NCI-H2196 (cell line): ENCODE measurements around the gene GLYR1.

Experiments used
- DNase-seq: peaks from one replicate; lab custom pipeline; 2025; ENCODE audit not compliant: unreplicated experiment; lab: John Stamatoyannopoulos, UW

Gene GLYR1

GRCh38 chr16:4811242-4811641 lies 35.8 kb downstream of the GLYR1 start:
- DNase-seq, result no peak

GRCh38 chr16:4806280-4806679 lies 40.8 kb downstream of the GLYR1 start:
- DNase-seq, result no peak

- no peak for DNase-seq
These were observed 41.9 kb downstream of the GLYR1 start for GRCh38 chr16:4805231-4805630.

GRCh38 chr16:4803898-4804762 lies 43.0 kb downstream of the GLYR1 start:
- DNase-seq, result no peak

- DNase-seq, result no peak
These were observed 43.7 kb downstream of the GLYR1 start for GRCh38 chr16:4803401-4803844.

GRCh38 chr16:4802659-4803287 lies 44.3 kb downstream of the GLYR1 start:
- DNase-seq, result peak; percentile 96

GRCh38 chr16:4801962-4802658 lies 45.0 kb downstream of the GLYR1 start, which contains the start of gene ROGDI:
Gene ROGDI (minus strand): TSS chr16:4802633. CDS start chr16:4802571, 62 bp downstream.
- DNase-seq, result peak; percentile 91

GRCh38 chr16:4801051-4801961 lies 45.8 kb downstream of the GLYR1 start:
- DNase-seq, result no peak

GRCh38 chr16:4800290-4801041 lies 46.6 kb downstream of the GLYR1 start:
- DNase-seq, result peak; percentile 82

- no peak for DNase-seq
These were observed 47.8 kb downstream of the GLYR1 start for GRCh38 chr16:4799171-4799855.

- no peak for DNase-seq
These were observed 48.6 kb downstream of the GLYR1 start for GRCh38 chr16:4798456-4798855.

- no peak for DNase-seq
These were observed 49.3 kb downstream of the GLYR1 start for GRCh38 chr16:4797805-4798252.

GRCh38 chr16:4796982-4797804 lies 49.9 kb downstream of the GLYR1 start:
- DNase-seq, result no peak

GRCh38 chr16:4795828-4796572 lies 51.1 kb downstream of the GLYR1 start:
- DNase-seq, result no peak

- peak; percentile 80 for DNase-seq
These were observed 51.8 kb downstream of the GLYR1 start, which contains the start of gene SMIM22 for GRCh38 chr16:4795181-4795827. Gene SMIM22 (plus strand): TSS chr16:4795369. CDS start chr16:4795735, 366 bp downstream.

- DNase-seq, result no peak
These were observed 54.1 kb downstream of the GLYR1 start for GRCh38 chr16:4792951-4793513.

- no peak for DNase-seq
These were observed 56.2 kb downstream of the GLYR1 start for GRCh38 chr16:4790871-4791270.
